GM18519 (cell line): ENCODE data around the gene GPRC5B.

Experiments used
- ATAC-seq: cut with Tn5 transposase; IDR thresholded peaks from one replicate; pipeline ENCODE4 v1.9.1; 2021; ENCODE audit warnings: mild to moderate bottlenecking, moderate library complexity; ENCODE audit not compliant: unreplicated experiment, low FRiP score

The GPRC5B gene

DNA sequence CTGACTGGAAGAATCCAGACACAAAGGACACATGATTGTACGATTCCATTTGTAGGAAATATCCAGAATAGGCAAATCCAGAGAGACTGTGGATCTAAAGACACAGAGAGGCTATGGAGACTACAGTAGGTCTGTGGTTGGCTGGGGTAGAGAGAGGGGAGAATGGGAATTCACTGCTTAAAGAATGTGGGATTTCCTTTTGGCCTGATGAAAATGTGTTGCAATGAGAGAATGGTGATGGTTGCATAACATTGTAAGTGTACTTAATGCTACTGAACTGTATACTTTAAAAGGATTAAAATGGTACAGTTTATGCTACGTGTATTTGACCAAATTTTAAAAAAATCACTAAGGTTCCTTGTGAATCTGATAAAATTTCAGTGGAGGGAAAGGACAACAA is 62.1 kb downstream of the GPRC5B start:
- ATAC-seq: no peak

DNA sequence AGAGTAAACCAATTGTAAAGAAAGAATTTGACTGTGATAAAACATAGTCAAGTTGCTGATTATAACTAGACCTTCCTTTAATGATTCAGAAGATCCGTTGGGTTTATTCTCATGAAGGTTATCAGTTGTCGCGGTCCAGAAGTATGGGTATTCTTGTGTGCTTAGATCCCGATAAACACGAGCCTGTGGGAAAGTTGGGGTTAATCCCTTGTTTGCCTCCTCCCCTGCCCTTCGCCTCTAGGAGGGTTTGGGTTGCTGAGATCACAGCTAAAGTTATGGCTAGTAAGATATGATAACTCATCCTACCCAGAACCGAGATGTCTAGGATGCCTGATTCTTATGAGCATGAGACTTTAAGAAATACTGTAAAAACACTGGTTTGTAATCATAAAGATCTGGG is 66.8 kb downstream of the GPRC5B start:
- no peak for ATAC-seq

DNA sequence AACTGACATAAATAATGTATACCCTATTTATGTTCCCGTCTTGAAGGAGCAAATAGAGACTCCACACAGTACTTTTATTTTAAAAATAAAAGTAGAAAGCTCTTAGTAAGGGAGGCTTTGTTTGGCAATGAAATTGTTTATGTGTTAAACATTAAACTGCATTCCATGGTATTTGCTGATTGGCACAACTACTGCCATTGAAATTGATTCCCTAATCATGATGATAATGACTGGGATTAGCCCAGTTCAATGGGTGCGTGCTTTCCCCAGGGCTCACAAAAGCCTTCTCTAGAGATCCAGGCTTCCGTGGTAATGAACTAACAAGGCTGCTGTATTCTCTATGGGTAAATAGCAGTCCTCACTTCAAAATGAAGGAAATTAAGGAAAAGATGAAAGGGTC is 67.5 kb downstream of the GPRC5B start:
- no peak for ATAC-seq

DNA sequence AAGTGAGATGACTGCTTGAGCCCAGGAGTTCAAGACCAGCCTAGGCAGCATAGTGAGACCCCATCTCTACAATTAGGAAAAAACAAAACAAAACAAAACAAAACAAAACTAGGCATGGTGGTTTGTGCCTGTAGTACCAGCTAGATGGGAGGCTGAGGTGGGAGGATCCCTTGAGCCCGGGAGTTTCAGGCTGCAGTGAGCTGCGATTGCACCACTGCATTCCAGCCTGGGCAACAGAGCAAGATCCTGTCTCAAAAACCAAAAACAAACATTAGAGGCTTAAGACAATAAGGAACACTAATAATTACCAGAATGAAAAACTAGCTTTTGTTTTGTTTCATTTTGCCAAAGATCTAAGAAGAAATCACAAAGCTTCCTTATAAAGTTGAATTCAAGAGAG is 69.2 kb downstream of the GPRC5B start:
- no peak for ATAC-seq

DNA sequence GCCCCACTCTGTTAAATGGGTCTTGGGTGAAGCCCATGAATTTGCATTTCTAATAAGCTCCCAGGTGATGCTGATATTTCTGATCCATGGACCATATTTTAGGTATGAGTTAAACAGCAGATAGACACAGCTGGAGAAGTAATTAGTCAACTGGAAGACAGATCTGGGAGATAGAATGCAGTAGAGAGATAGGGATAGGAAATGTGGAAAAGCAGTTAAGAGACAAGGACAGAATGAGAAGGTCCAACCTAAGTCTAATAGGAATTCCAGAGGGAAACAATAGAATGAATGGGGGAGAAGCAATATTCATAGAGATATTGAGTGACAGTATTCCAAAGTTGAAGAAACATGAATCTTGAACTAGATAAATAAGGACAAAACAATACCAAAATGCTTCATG is 71.7 kb downstream of the GPRC5B start:
- ATAC-seq: no peak

DNA sequence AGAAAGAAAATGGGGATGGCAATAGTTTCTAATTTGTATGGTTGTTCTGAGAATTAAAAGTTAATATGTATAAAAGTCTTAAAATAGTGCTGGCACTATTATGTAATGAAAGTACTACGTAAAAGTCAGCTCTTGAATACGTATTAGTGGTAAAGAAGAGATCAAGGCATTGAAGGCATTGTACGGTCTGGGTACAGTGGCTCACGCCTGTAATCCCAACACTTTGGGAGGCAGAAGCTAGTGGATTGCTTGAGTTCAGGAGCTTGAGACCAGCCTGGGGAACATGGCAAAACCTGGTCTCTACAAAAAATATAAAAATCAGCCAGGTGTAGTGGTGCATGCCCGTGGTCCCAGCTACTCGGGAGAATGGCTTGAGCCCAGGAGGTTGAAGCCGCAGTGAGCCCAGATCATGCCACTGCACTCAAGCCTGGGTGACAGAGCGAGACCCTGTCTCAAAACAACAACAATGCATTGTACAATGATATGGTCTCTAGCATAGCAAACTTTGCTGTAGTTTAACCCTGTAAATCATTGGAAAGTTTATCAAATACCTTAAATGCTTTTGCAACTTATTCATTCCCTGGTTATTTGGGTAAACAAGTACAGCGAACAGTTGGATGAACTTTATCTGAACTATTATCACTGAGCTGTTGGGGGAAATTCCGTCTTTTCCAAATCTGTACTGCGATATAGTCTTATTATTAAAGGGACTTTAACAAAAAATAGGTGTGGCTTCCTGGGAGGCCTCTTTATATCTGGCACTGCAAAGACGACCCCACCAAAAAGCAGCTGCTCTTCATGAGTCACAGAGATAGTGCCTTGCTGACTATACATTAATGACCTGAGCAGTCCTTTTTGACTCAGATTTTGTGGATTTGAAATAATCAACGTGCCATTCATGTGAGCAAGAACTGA is 73.6 kb downstream of the GPRC5B start:
- ATAC-seq: no peak

DNA sequence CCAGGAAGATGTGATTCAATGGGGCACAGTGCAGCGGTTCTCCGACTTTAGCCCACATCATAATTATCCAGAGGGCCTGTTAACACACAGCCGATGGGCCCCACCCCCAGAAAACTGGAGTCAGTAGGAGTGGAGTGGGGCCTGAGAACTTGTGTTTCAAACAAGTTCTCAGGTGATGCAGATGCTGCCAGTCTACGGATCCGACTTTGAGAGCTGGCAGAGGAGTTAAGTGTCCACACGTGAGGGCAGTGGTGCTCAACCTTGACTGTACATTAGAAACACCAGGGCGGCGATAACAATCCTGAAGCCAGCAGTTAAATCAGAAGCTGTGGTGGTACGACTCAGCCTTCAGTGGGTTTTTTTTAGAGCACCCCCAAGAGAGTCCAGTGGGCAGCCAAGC is 75.0 kb downstream of the GPRC5B start:
- no peak for ATAC-seq

DNA sequence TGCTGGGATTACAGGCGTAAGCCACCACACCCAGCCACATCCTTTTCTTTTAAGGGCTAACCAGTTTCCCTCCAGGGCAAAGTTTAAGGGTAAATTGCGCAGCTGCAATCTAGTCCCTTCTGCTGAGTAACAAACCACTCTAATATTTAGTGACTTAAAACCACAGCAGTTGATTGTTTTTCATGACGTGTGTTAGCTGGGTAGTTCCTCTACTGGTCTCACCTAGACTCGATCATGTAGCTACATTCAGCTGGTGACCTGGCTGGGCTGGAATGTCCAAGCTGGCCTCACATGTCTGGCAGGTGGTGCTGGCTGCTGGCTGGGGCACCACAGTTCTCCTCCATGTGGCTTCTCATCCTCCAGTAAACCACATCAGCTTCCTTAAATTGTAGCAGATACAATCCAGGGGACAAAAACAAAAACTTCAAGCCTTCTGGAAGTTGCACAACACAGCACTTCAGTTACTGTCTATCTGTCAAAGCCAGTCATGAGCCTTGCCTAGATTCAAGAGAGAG is 75.5 kb downstream of the GPRC5B start:
- ATAC-seq: no peak

DNA sequence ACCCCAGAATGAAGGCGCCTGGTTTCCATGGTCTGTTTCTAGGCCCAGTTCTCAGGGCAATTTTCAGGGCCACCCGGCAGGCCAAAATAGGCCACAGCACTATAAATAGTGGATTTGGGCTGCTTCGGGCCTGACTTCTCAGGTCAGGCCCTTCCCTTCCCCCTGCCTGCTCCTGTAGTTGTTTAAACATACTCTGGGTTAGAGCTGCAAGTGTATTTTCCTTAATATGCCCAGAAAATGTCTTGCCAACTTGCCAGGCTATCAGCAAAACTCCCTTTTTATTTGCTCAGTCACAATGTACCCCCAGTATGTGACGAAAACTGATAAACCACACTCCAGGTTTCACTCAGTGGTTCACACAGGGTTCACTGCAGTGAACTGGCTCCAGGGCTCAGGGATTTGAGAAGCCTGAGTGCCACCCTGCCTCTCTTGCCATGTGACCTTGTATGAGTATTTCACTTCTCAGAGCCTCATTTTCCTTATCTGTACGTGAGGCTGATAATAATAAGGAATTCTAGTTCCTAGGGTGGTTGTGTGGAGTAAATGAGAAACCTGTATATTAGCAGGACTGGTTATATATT is 76.5 kb downstream of the GPRC5B start:
- ATAC-seq: no peak
